ENCODE results near the gene TTC38. TPM values are rescaled to one million over a fixed set of nuclear protein-coding genes. Genes with fewer than 3 reads are reported as not detected.

Gene TTC38
- total and polyA plus RNA-seq, 2 donors (not counting 3 experiments of a cell fraction or from before 2014, with no cell fraction given) = 31.6 to 39.7 TPM

GRCh38 chr22:46281866-46282678 lies 14.3 kb downstream of the TTC38 start:
- Histone ChIP-seq H3K4me1 (ENCODE audit: control insufficient read depth, extremely low read depth, insufficient read depth, low read length) (no peaks in the 10 kb centered on the region), H3K27ac (ENCODE audit: insufficient read depth, low read depth, low read length) (no peak overlapping the region), H4K20me1 (replicated peaks; ENCODE audit: control insufficient read depth, extremely low read depth, insufficient read depth, low read length) (no peaks in the 10 kb centered on the region), H3K27me3 (ENCODE audit: control insufficient read depth in 2 of 2, insufficient read depth in 2 of 2, low read length in 2 of 2) (no peaks in the 10 kb centered on the region), H3K9ac (replicated peaks; ENCODE audit: extremely low read depth, insufficient read depth, low read length) (no peak overlapping the region), H3K4me2 (ENCODE audit: insufficient read depth, low read length) (no peak overlapping the region), H3K9me3 (replicated peaks; ENCODE audit: control insufficient read depth, insufficient read depth, low read length) (no peaks in the 10 kb centered on the region), H3K9me1 (replicated peaks; ENCODE audit: control insufficient read depth, extremely low read depth, insufficient read depth, low read length) (no peaks in the 10 kb centered on the region), H2AFZ (ENCODE audit: low read depth, low read length) (no peak overlapping the region), H3K36me3 (ENCODE audit: control insufficient read depth in 2 of 2, extremely low read depth in 1 of 2, insufficient read depth in 2 of 2, low read length in 2 of 2) (peaks cover 15 to 47% of the 10 kb centered on the region in 2 experiments), H3K4me3 (replicated peaks in 1 of 3; ENCODE audit: insufficient read depth in 1 of 3, low read depth in 1 of 3, low read length in 3 of 3) (no peak overlapping the region), H3K79me2 (ENCODE audit: control insufficient read depth, insufficient read depth, low read length) (no peaks in the 10 kb centered on the region)
- FAIRE-seq (no peak), DNase-seq (ENCODE audit: low read depth, low spot score) (no peak)
- dilution Hi-C loops (cut with MboI; ENCODE audit: extremely low pct_ligation_motif_present, low sequenced_read_pairs) = no loop called here
- ChIA-PET CTCF (interaction anchor here (1.3 kb wide), 1 partner anchor 160 kb away, joined by 3 read pairs; no protein-coding TSS in a partner anchor), POLR2A (no interaction called here)
- intact Hi-C loops (cut with micrococcal nuclease) = no loop called here
- no TSS peak for BruUV-seq (replicated peaks)
- TF ChIP-seq POLR2A (IDR thresholded peaks at IDR 0.05; ENCODE audit: low read depth, low read length) (no peak), JUN (IDR thresholded peaks at IDR 0.05; ENCODE audit: borderline replicate concordance, insufficient read depth, insufficient read length, low read depth) (no peak)

- H3K9me1 ChIP-seq (replicated peaks; ENCODE audit: control insufficient read depth, extremely low read depth, insufficient read depth, low read length) = no peaks in the 10 kb centered on the region
- H3K27ac ChIP-seq (ENCODE audit: insufficient read depth, low read depth, low read length) = no peak overlapping the region
- H3K9me3 ChIP-seq (replicated peaks; ENCODE audit: control insufficient read depth, insufficient read depth, low read length) = no peaks in the 10 kb centered on the region
- peaks cover 5 to 21% of the 10 kb centered on the region in 2 experiments for H3K36me3 ChIP-seq (ENCODE audit: control insufficient read depth in 2 of 2, extremely low read depth in 1 of 2, insufficient read depth in 2 of 2, low read length in 2 of 2)
- ChIA-PET CTCF (interaction anchor here (0.7 to 2.2 kb wide), 2 partner anchors 16 to 846 kb away, joined by 4 to 7 read pairs; no protein-coding TSS in a partner anchor), POLR2A (no interaction called here)
- no peak overlapping the region for H3K9ac ChIP-seq (replicated peaks; ENCODE audit: extremely low read depth, insufficient read depth, low read length)
- no peak overlapping the region for H3K4me3 ChIP-seq (replicated peaks in 1 of 3; ENCODE audit: insufficient read depth in 1 of 3, low read depth in 1 of 3, low read length in 3 of 3)
- FAIRE-seq = no peak
- no peak overlapping the region for H3K4me2 ChIP-seq (ENCODE audit: insufficient read depth, low read length)
- DNase-seq (ENCODE audit: low read depth, low spot score) = no peak
- H3K79me2 ChIP-seq (ENCODE audit: control insufficient read depth, insufficient read depth, low read length) = no peaks in the 10 kb centered on the region
- H3K27me3 ChIP-seq (ENCODE audit: control insufficient read depth in 2 of 2, insufficient read depth in 2 of 2, low read length in 2 of 2) = no peaks in the 10 kb centered on the region
- no TSS peak for BruUV-seq (replicated peaks)
- dilution Hi-C loops (cut with MboI; ENCODE audit: extremely low pct_ligation_motif_present, low sequenced_read_pairs) = no loop called here
- peaks cover 16% of the 10 kb centered on the region for H3K4me1 ChIP-seq (ENCODE audit: control insufficient read depth, extremely low read depth, insufficient read depth, low read length)
- intact Hi-C loops (cut with micrococcal nuclease) = no loop called here
- no peaks in the 10 kb centered on the region for H4K20me1 ChIP-seq (replicated peaks; ENCODE audit: control insufficient read depth, extremely low read depth, insufficient read depth, low read length)
- H2AFZ ChIP-seq (ENCODE audit: low read depth, low read length) = no peak overlapping the region
- TF ChIP-seq GATA2 (IDR thresholded peaks at IDR 0.05; ENCODE audit: insufficient read depth, insufficient read length, low read depth, low read length) (no peak), MAX (IDR thresholded peaks at IDR 0.05; ENCODE audit: insufficient read depth, insufficient read length) (no peak), POLR2A (IDR thresholded peaks at IDR 0.05; ENCODE audit: low read depth, low read length) (no peak), JUN (IDR thresholded peaks at IDR 0.05; ENCODE audit: borderline replicate concordance, insufficient read depth, insufficient read length, low read depth) (no peak), EZH2 (IDR thresholded peaks at IDR 0.05; ENCODE audit: borderline replicate concordance, low read depth, low read length, severe bottlenecking) (no peak), POLR2AphosphoS5 (IDR thresholded peaks at IDR 0.05; ENCODE audit: insufficient read depth, low read depth, low read length) (no peak), CTCF (IDR thresholded peaks at IDR 0.05; ENCODE audit: extremely low read depth in 1 of 2, insufficient read depth in 1 of 2, low read depth in 1 of 2, low read length in 2 of 2) (no peak), FOS (IDR thresholded peaks at IDR 0.05; ENCODE audit: borderline replicate concordance, insufficient read depth, low read length) (no peak), MYC (IDR thresholded peaks at IDR 0.05; ENCODE audit: low read depth, low read length) (no peak)
Measured at GRCh38 chr22:46286006-46286405, 18.2 kb downstream of the TTC38 start.

Measured in endothelial cell of umbilical vein (primary cell).